HCT116 (cell line): ENCODE measurements around the gene STX1A.
"Not testable (repeated sequence)": the region's sequence is repeated elsewhere in the genome, so short reads cannot be mapped to it uniquely, and the experiment has no call there.

Experiments used
- CTCF ChIP-seq, 3 experiments: fragments of 200-600 bp in 1 of 3; sonication (generic) in 1 of 3; IDR thresholded peaks in 2 of 3; conservative IDR thresholded peaks in 1 of 3; 2 replicates each; pipeline ENCODE4 v1.5.1; 2012 to 2017; ENCODE audit warnings: low read depth in 2 of 3, low read length in 2 of 3, antibody characterized with exemption in 1 of 3, borderline replicate concordance in 1 of 3, control low read depth in 1 of 3, mild to moderate bottlenecking in 1 of 3, mixed read lengths in 1 of 3, mixed run types in 1 of 3, moderate library complexity in 1 of 3; ENCODE audit not compliant: insufficient read depth in 1 of 3
- EZH2 ChIP-seq: fragments of 200-600 bp; sonication (generic); IDR thresholded peaks from 2 replicates; pipeline ENCODE4 v1.6.1; 2017; ENCODE audit warnings: antibody characterized with exemption, mixed run types
- FOSL1 ChIP-seq: IDR thresholded peaks from 2 replicates; pipeline ENCODE4 v1.6.1; 2012; ENCODE audit warnings: low read depth
- JUND ChIP-seq: IDR thresholded peaks from 2 replicates; pipeline ENCODE4 v1.6.1; 2012
- MAX ChIP-seq: IDR thresholded peaks from 2 replicates; pipeline ENCODE4 v1.6.1; 2012
- POLR2A ChIP-seq: IDR thresholded peaks from 2 replicates; pipeline ENCODE4 v1.7.0; 2011; ENCODE audit warnings: borderline replicate concordance; ENCODE audit not compliant: insufficient read depth, insufficient read length; ENCODE audit errors: extremely low read depth
- POLR2AphosphoS5 ChIP-seq: IDR thresholded peaks from 2 replicates; pipeline ENCODE4 v1.6.1; 2011; ENCODE audit warnings: mild to moderate bottlenecking, low read depth, low read length, moderate library complexity
- REST ChIP-seq: IDR thresholded peaks from 2 replicates; pipeline ENCODE4 v1.6.1; 2012; ENCODE audit warnings: low read depth
- YY1 ChIP-seq: IDR thresholded peaks from 2 replicates; pipeline ENCODE4 v1.6.1; 2011; ENCODE audit warnings: low read length, low read depth, moderate library complexity, mild to moderate bottlenecking; ENCODE audit not compliant: insufficient replicate concordance; ENCODE audit errors: extremely low read depth
- ZFX ChIP-seq: fragments of 450-650 bp; IDR thresholded peaks from 2 replicates; pipeline ENCODE4 v1.6.1; 2017
- ZNF274 ChIP-seq: fragments of 200-500 bp; sonication (Bioruptor generic); IDR thresholded peaks from 2 replicates; pipeline ENCODE4 v1.6.1; 2014; ENCODE audit warnings: mild to moderate bottlenecking, low read depth, low read length, inconsistent platforms

- TF ChIP-seq FOSL1; ZFX; CTCF (IDR thresholded peaks at IDR 0.05 in 2 of 3, conservative IDR thresholded peaks at IDR 0.05 in 1 of 3; ENCODE audit: borderline replicate concordance in 1 of 3, insufficient read depth in 1 of 3, low read depth in 2 of 3, low read length in 2 of 3); JUND; ZNF274; POLR2A; REST; MAX; YY1; EZH2; POLR2AphosphoS5: not testable (repeated sequence)
These were observed 64.2 kb downstream of the STX1A start for GRCh38 chr7:73655309-73655708.
